Right lobe of liver (tissue), 6 donors: Measurements from ENCODE around the gene MARCKS. TPM values are rescaled to one million over a fixed set of nuclear protein-coding genes. Genes with fewer than 3 reads are reported as not detected.

Experiments
- ATAC-seq, 4 donors: fragments of 200-7000 bp; cut with Tn5 transposase; one replicate each; pipeline ENCODE4 v1.9.1; 2020; ENCODE audit warnings: mild to moderate bottlenecking in 4 of 4, moderate library complexity in 4 of 4
- DNase-seq, 3 donors: peaks; one replicate each; pipeline ENCODE4 v3.0.0-alpha.2; 2020
- H3K27ac ChIP-seq, 3 donors: fragments of 200-600 bp; one replicate each; pipeline ENCODE4 v1.8.0; 2022
- H3K27me3 ChIP-seq, 2 donors: fragments of 200-600 bp; one replicate each; pipeline ENCODE4 v1.8.0; 2022
- H3K36me3 ChIP-seq, 4 donors: fragments of 200-600 bp; sonication (generic) in 1 of 4; one replicate each; pipeline versions ENCODE4 v1.5.1 to v1.8.0; 2017 to 2022; ENCODE audit warnings: control low read depth in 1 of 4
- H3K4me1 ChIP-seq, 4 donors: fragments of 200-600 bp; sonication (generic) in 1 of 4; one replicate each; pipeline versions ENCODE4 v1.5.1 to v1.8.0; 2017 to 2022; ENCODE audit warnings: control low read depth in 1 of 4
- H3K4me3 ChIP-seq, 3 donors: fragments of 200-600 bp; one replicate each; pipeline ENCODE4 v1.8.0; 2022
- H3K9me3 ChIP-seq, 4 donors: fragments of 200-600 bp; sonication (generic) in 1 of 4; one replicate each; pipeline versions ENCODE4 v1.5.1 to v1.8.0; 2017 to 2022; ENCODE audit warnings: control low read depth in 1 of 4
- CTCF ChIP-seq, 4 donors: fragments of 200-600 bp in 3 of 4; fragments of 450-650 bp in 1 of 4; IDR thresholded peaks; one replicate each; pipeline versions ENCODE4 v1.5.1 to v1.8.0; 2016 to 2022; ENCODE audit warnings: antibody characterized with exemption in 4 of 4, mild to moderate bottlenecking in 2 of 4
- POLR2A ChIP-seq: fragments of 450-650 bp; IDR thresholded peaks from one replicate; pipeline ENCODE4 v1.6.1; 2017; ENCODE audit warnings: antibody characterized with exemption, mild to moderate bottlenecking
- WGBS: methylation state at CpG from one replicate; pipeline ENCODE4 v1.1.6; 2018; ENCODE audit warnings: low coverage, low lambda C conversion rate; ENCODE audit not compliant: insufficient coverage; ENCODE audit errors: missing lambda C conversion rate; 5-methylcytosine and 5-hydroxymethylcytosine counted together
- intact Hi-C, 2 donors: fragments of 100-400 bp; cut with DNase I; formaldehyde crosslinking; loops; one replicate each; pipeline versions ENCODE4 v1.11.2 to v1.14.1; 2022
- total RNA-seq, 6 experiments: library from RNA; depleted of rRNA in 2 of 6; stranded (reverse); fragments of >200 nt in 2 of 6; fragmentation: NEBNext Ultra II Directional in 3 of 6; extraction: Animal tissue kit (Norgen Biotek cat#: 25700) in 3 of 6; gene quantifications; one replicate each; pipeline versions ENCODE4 v1.1.0 to v1.2.4, GENCODE V29; 2016 to 2023
- donor health status: DM: no; HTN: yes; CAD: no.
- donor health status: DM: no; HTN: no; CAD: no.
- donor health status: DM: no; HTN: no; CAD: no.
- donor health status: DM: no; HTN: yes; CAD: no.
- donor health status: DM: no; HTN: yes; CAD: no.

Gene MARCKS
- total RNA-seq, 6 experiments from 2014 or later: 5.2 to 29.9 (median 16.8) TPM

GRCh38 chr6:113856375-113856624 is 845 bp upstream of the MARCKS start:
- peaks cover 0 to 24% (median 2%) of the 10 kb centered on the region in 4 donors for H3K4me1 ChIP-seq
- H3K27ac ChIP-seq: peak overlapping the region; percentile 9 to 95 (median 90)
- DNase-seq: no peak
- no peaks in the 10 kb centered on the region for H3K9me3 ChIP-seq
- no peaks in the 10 kb centered on the region for H3K36me3 ChIP-seq
- H3K27me3 ChIP-seq: peaks cover 0 to 5% of the 10 kb centered on the region in 2 donors
- intact Hi-C loops: loop anchor here in 1 of 2 donors (10.0 kb wide), 1 partner anchor 441 kb away; no protein-coding TSS in a partner anchor
- H3K4me3 ChIP-seq: peak overlapping the region; percentile 66 to 75 (median 68)
- no peak for TF ChIP-seq POLR2A
- TF ChIP-seq CTCF (IDR thresholded peaks at IDR 0.05): no peak
- WGBS: 2% methylated on average over 10 of the region's 10 CpGs
- no peak for ATAC-seq

- DNase-seq: peak; percentile 47 to 61 (median 48)
- ATAC-seq: peak in 3 of 4 donors; percentile 2 to 10 (median 8)
- H3K4me3 ChIP-seq: peak overlapping the region; percentile 66 to 75 (median 68)
- H3K27ac ChIP-seq: peak overlapping the region; percentile 86 to 95 (median 90)
- no peaks in the 10 kb centered on the region for H3K36me3 ChIP-seq
- H3K9me3 ChIP-seq: no peaks in the 10 kb centered on the region
- peaks cover 0 to 24% (median 2%) of the 10 kb centered on the region in 4 donors for H3K4me1 ChIP-seq
- WGBS: under 1% methylated on average over 37 of the region's 43 CpGs
- peaks cover 0 to 5% of the 10 kb centered on the region in 2 donors for H3K27me3 ChIP-seq
- TF ChIP-seq CTCF (IDR thresholded peaks at IDR 0.05) (no peak), POLR2A (no peak)
- intact Hi-C loops: loop anchor here in 1 of 2 donors (10.0 kb wide), 1 partner anchor 443 kb away; no protein-coding TSS in a partner anchor
Measured at GRCh38 chr6:113857556-113858479, 673 bp downstream of the MARCKS start.

GRCh38 chr6:113858480-113859348 is 1.6 kb downstream of the MARCKS start:
- WGBS: 0% methylated on average over 23 of the region's 67 CpGs
- Histone ChIP-seq H3K4me3 (peak overlapping the region; percentile 66 to 75 (median 68)), H3K4me1 (peaks cover 0 to 24% (median 2%) of the 10 kb centered on the region in 4 donors), H3K27ac (peak overlapping the region; percentile 86 to 95 (median 90)), H3K36me3 (no peaks in the 10 kb centered on the region), H3K9me3 (no peaks in the 10 kb centered on the region), H3K27me3 (peaks cover 0 to 5% of the 10 kb centered on the region in 2 donors)
- intact Hi-C loops: loop anchor here in 1 of 2 donors (10.0 kb wide), 1 partner anchor 444 kb away; no protein-coding TSS in a partner anchor
- peak; percentile 87 to 94 (median 92) for DNase-seq
- ATAC-seq: peak; percentile 82 to 96 (median 90)
- TF ChIP-seq POLR2A (peak; percentile 81), CTCF (IDR thresholded peaks at IDR 0.05) (peak; percentile 97 to 100 (median 98))
